H1 (cell line): ENCODE results near the gene DNAI1. TPM values are rescaled to one million over a fixed set of nuclear protein-coding genes. Genes with fewer than 3 reads are reported as not detected.

Experiments used
- CTCF ChIA-PET: fragments of 300-600 bp; sonication (Branson Sonifier 250); formaldehyde crosslinking; loops from one replicate; lab custom pipeline; 2021; ENCODE audit not compliant: partially characterized antibody; lab: Charles Lee
- POLR2A ChIA-PET: fragments of 300-600 bp; sonication (Branson Sonifier 250); formaldehyde crosslinking; loops from one replicate; lab custom pipeline; 2021; ENCODE audit warnings: inconsistent platforms; ENCODE audit not compliant: partially characterized antibody; lab: Charles Lee
- DNase-seq, 2 experiments: peaks; one replicate each; pipeline versions ENCODE4 v3.0.0 to v3.0.0-alpha.2; 2010 to 2022; ENCODE audit warnings: low spot score in 2 of 2, low read depth in 1 of 2, mixed read lengths in 1 of 2
- FAIRE-seq: peaks from 2 replicates; lab custom pipeline; 2011; peaks lifted over from hg19 to GRCh38; lab: Jason Lieb, UNC
- H2AFZ ChIP-seq: 2 replicates; pipeline ENCODE4 v1.8.1; 2012; ENCODE audit warnings: low read length, inconsistent platforms
- H2AK5ac ChIP-seq: 2 replicates; pipeline ENCODE4 v1.6.1; 2013; ENCODE audit warnings: low read depth, low read length
- H2BK120ac ChIP-seq: replicated peaks from 2 replicates; pipeline ENCODE3; 2013; ENCODE audit warnings: low read depth, low read length, inconsistent platforms
- H2BK12ac ChIP-seq: 2 replicates; pipeline ENCODE4 v1.6.1; 2013; ENCODE audit warnings: low read depth, low read length
- H2BK15ac ChIP-seq: 2 replicates; pipeline ENCODE4 v1.6.1; 2013; ENCODE audit warnings: low read length
- H2BK20ac ChIP-seq: 2 replicates; pipeline ENCODE4 v1.6.1; 2013; ENCODE audit warnings: low read length
- H2BK5ac ChIP-seq: 2 replicates; pipeline ENCODE4 v1.6.1; 2013; ENCODE audit warnings: low read depth, low read length
- H3K14ac ChIP-seq: 2 replicates; pipeline ENCODE4 v1.6.1; 2013; ENCODE audit warnings: inconsistent platforms; ENCODE audit not compliant: insufficient read length
- H3K18ac ChIP-seq: 2 replicates; pipeline ENCODE4 v1.6.1; 2013; ENCODE audit warnings: low read length; ENCODE audit errors: extremely low read depth
- H3K23ac ChIP-seq: 2 replicates; pipeline ENCODE4 v1.6.1; 2013; ENCODE audit warnings: inconsistent platforms; ENCODE audit not compliant: insufficient read length
- H3K23me2 ChIP-seq: 2 replicates; pipeline ENCODE4 v1.6.1; 2013; ENCODE audit warnings: low read depth, low read length
- H3K27ac ChIP-seq: 2 replicates; pipeline ENCODE4 v1.6.1; 2011; ENCODE audit warnings: low read depth, low read length, inconsistent platforms
- H3K27me3 ChIP-seq, 4 experiments: replicated peaks in 1 of 4; 1 replicate in 1 of 4; 2 replicates in 3 of 4; pipeline versions ENCODE4 v1.6.1 to v1.8.1; 2011 to 2013; ENCODE audit warnings: low read length in 3 of 4, mild to moderate bottlenecking in 3 of 4, inconsistent platforms in 2 of 4, mixed read lengths in 2 of 4, moderate library complexity in 1 of 4; ENCODE audit not compliant: control insufficient read depth in 3 of 4, insufficient read depth in 3 of 4; ENCODE audit errors: extremely low read depth in 1 of 4
- H3K36me3 ChIP-seq, 4 experiments: 2 replicates each; pipeline versions ENCODE4 v1.6.1 to v1.8.1; 2011 to 2013; ENCODE audit warnings: mild to moderate bottlenecking in 4 of 4, low read length in 3 of 4, moderate library complexity in 2 of 4, control low read depth in 1 of 4, inconsistent platforms in 1 of 4; ENCODE audit not compliant: insufficient read depth in 4 of 4, control insufficient read depth in 2 of 4
- H3K4ac ChIP-seq: replicated peaks from 2 replicates; pipeline ENCODE3; 2013; ENCODE audit warnings: low read length, low read depth, mixed read lengths, inconsistent platforms; ENCODE audit not compliant: insufficient read length
- H3K4me1 ChIP-seq, 4 experiments: replicated peaks in 1 of 4; 1 replicate in 1 of 4; 2 replicates in 3 of 4; pipeline versions ENCODE4 v1.6.1 to v1.8.1; 2011 to 2013; ENCODE audit warnings: low read length in 3 of 4, inconsistent platforms in 2 of 4, mixed read lengths in 1 of 4; ENCODE audit not compliant: insufficient read depth in 4 of 4, control insufficient read depth in 3 of 4
- H3K4me2 ChIP-seq, 2 experiments: 2 replicates each; pipeline versions ENCODE4 v1.6.1 to v1.8.1; 2011 to 2013; ENCODE audit warnings: low read depth in 2 of 2, low read length in 2 of 2, control low read depth in 1 of 2, inconsistent platforms in 1 of 2, mild to moderate bottlenecking in 1 of 2; ENCODE audit not compliant: insufficient read depth in 1 of 2
- H3K4me3 ChIP-seq, 4 experiments: fragments of 200-600, 300-600 bp in 1 of 4; sonication (generic), shearing (Covaris generic), sonication (Bioruptor Twin) in 1 of 4; 2 replicates each; pipeline versions ENCODE4 v1.5.1 to v1.8.1; 2011 to 2016; ENCODE audit warnings: low read length in 4 of 4, low read depth in 3 of 4, control low read depth in 2 of 4, inconsistent platforms in 2 of 4, mild to moderate bottlenecking in 2 of 4, mixed read lengths in 1 of 4, moderate library complexity in 1 of 4; ENCODE audit not compliant: insufficient read depth in 2 of 4; ENCODE audit errors: extremely low read depth in 1 of 4
- H3K56ac ChIP-seq: replicated peaks from 2 replicates; pipeline ENCODE3; 2013; ENCODE audit warnings: low read depth, mild to moderate bottlenecking, mixed read lengths, low read length, inconsistent platforms; ENCODE audit not compliant: insufficient read length
- H3K79me1 ChIP-seq: 2 replicates; pipeline ENCODE4 v1.6.1; 2013; ENCODE audit warnings: low read depth, low read length, control low read depth
- H3K79me2 ChIP-seq, 2 experiments: 2 replicates each; pipeline versions ENCODE4 v1.6.1 to v1.8.1; 2012 to 2013; ENCODE audit warnings: low read length in 2 of 2, mild to moderate bottlenecking in 2 of 2, inconsistent platforms in 1 of 2; ENCODE audit not compliant: insufficient read depth in 2 of 2, control insufficient read depth in 1 of 2
- H3K9ac ChIP-seq, 4 experiments: replicated peaks in 1 of 4; 1 replicate in 1 of 4; 2 replicates in 3 of 4; pipeline versions ENCODE4 v1.6.1 to v1.8.1; 2011 to 2013; ENCODE audit warnings: low read depth in 3 of 4, low read length in 3 of 4, control low read depth in 2 of 4, mild to moderate bottlenecking in 2 of 4, moderate library complexity in 2 of 4, inconsistent platforms in 1 of 4; ENCODE audit errors: extremely low read depth in 1 of 4
- H3K9me3 ChIP-seq, 2 experiments: 2 replicates each; pipeline versions ENCODE4 v1.6.1 to v1.8.1; 2012 to 2013; ENCODE audit warnings: mild to moderate bottlenecking in 2 of 2, moderate library complexity in 2 of 2, control low read depth in 1 of 2, inconsistent platforms in 1 of 2, low read depth in 1 of 2, low read length in 1 of 2, mixed read lengths in 1 of 2; ENCODE audit not compliant: insufficient read depth in 2 of 2
- H4K20me1 ChIP-seq, 2 experiments: replicated peaks in 1 of 2; 2 replicates each; pipeline versions ENCODE3 to v1.8.1; 2011 to 2013; ENCODE audit warnings: inconsistent platforms in 2 of 2, low read length in 2 of 2, mild to moderate bottlenecking in 1 of 2; ENCODE audit not compliant: insufficient read depth in 2 of 2, control insufficient read depth in 1 of 2
- H4K5ac ChIP-seq: 2 replicates; pipeline ENCODE4 v1.6.1; 2013; ENCODE audit warnings: low read length, low read depth, mixed read lengths, inconsistent platforms; ENCODE audit not compliant: insufficient read length
- H4K8ac ChIP-seq: 2 replicates; pipeline ENCODE4 v1.8.0; 2013; ENCODE audit warnings: mild to moderate bottlenecking, moderate library complexity, low read length, inconsistent platforms; ENCODE audit not compliant: insufficient read depth; ENCODE audit errors: extremely low read depth
- H4K91ac ChIP-seq: replicated peaks from 2 replicates; pipeline ENCODE3; 2013; ENCODE audit warnings: low read length, mixed read lengths, inconsistent platforms; ENCODE audit not compliant: insufficient read length
- WGBS, 2 experiments: shearing (Covaris generic) in 1 of 2; methylation state at CpG; one replicate each; pipeline versions ENCODE4 v1.1.6 to v1.1.7; 2013 to 2015; ENCODE audit warnings: low lambda C conversion rate in 2 of 2, mixed read lengths in 2 of 2, inconsistent platforms in 1 of 2, low coverage in 1 of 2, missing lambda C conversion rate in 1 of 2; ENCODE audit not compliant: insufficient replicate concordance in 2 of 2, insufficient coverage in 1 of 2, insufficient read length in 1 of 2; ENCODE audit errors: extremely low coverage in 1 of 2, missing lambda C conversion rate in 1 of 2; 5-methylcytosine and 5-hydroxymethylcytosine counted together
- polyA plus RNA-seq, 7 experiments: library from polyadenylated mRNA; depleted of rRNA in 3 of 7; stranded (reverse) in 5 of 7; unstranded in 2 of 7; fragments of >200 nt in 5 of 7; fragments of 200-250 nt in 2 of 7; gene quantifications; 1 replicate in 5 of 7; 2 replicates in 1 of 7; 4 replicates in 1 of 7; pipeline versions ENCODE4 v1.2.1 to v1.2.3, GENCODE V29; 2011 to 2013; ENCODE audit warnings: missing spikeins in 2 of 7, mixed read lengths in 2 of 7
- total RNA-seq: library from RNA; stranded (reverse); fragmentation: NEBNext Ultra II Directional; extraction: Animal tissue kit (Norgen Biotek cat#: 25700); gene quantifications from 2 replicates; pipeline ENCODE4 v1.2.1, GENCODE V29; 2021

Gene DNAI1
- total and polyA plus RNA-seq, 2 of the 8 experiments (the other 6 are each of a cell fraction or from before 2014, with no cell fraction given), result 0.37 to 0.54 TPM

DNA sequence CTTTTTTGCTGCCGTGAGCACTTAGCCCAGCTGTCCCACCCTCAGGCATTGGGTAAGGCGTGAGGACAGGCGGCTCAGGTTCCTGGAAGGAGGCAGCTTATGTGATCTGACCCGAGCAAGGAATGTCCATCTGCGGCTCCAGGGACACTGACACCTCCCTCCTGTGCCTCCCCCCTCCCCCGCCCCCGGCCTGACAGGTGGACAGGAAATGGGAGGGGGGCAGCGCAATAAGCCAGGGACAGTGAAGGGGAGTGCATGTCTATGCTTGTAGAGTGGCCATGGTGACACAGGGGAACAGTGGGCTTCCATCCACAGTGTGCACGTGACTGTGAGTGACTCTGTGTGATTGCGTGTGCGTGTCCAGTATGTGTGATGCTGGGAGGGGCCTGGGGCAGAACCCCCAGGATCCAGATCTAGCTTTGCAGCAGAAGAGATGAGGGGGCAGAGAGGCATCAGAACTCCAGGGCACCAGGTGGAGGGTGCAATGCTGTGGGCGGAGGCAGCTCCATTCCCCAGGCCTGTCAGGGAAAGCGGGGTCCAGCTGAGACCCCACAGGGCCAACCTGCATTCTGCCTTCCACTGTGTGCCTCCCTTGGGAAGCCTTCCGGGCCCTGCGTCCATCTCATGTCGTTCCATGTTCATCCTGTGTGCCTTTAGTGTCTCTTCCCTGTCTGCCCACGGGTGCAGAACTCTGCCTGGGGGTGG is 100.5 kb downstream of the DNAI1 start:
- CTCF ChIA-PET, result interaction anchor here (0.6 to 11.9 kb wide), 14 partner anchors 11 to 155 kb away, joined by 3 to 241 read pairs (median 6); no protein-coding TSS in a partner anchor
- H2BK5ac ChIP-seq, result peak overlapping the region; percentile 36; the same call in 1 of the 2 replicates
- 0 out of 4 replicates have a peak, but pooled peaks cover 0 to 3% of the 10 kb centered on the region in 2 experiments for H3K9me3 ChIP-seq
- no peaks in the 10 kb centered on the region for H4K20me1 ChIP-seq
- no peak overlapping the region for H2BK120ac ChIP-seq
- no peak overlapping the region for H4K91ac ChIP-seq
- 0 out of 2 replicates have a peak overlapping the region, but pooled peaks have one; percentile 31 for H2BK15ac ChIP-seq
- no peak overlapping the region; the same call in 1 of the 2 replicates for H2AK5ac ChIP-seq
- no peaks in the 10 kb centered on the region for H3K23me2 ChIP-seq
- no peaks in the 10 kb centered on the region for H3K79me2 ChIP-seq
- no peak for DNase-seq
- no peak overlapping the region for H3K56ac ChIP-seq
- peaks cover 10 to 29% (median 22%) of the 10 kb centered on the region in 4 experiments for H3K4me1 ChIP-seq
- no peaks in the 10 kb centered on the region for H3K36me3 ChIP-seq
- WGBS, 2 experiments, result 73% methylated on average over 15 of the region's 17 CpGs; no CpG with 5 or more reads in 1 of the 2 experiments
- no peak overlapping the region for H3K4ac ChIP-seq
- H3K27ac ChIP-seq, result no peak overlapping the region
- peak overlapping the region; percentile 68; the same call in 1 of the 2 replicates for H2BK12ac ChIP-seq
- no peak overlapping the region for H3K23ac ChIP-seq
- no peak overlapping the region for H3K14ac ChIP-seq
- H4K5ac ChIP-seq, result no peak overlapping the region
- 0 out of 2 replicates have a peak overlapping the region, but pooled peaks have one; percentile 43 for H3K18ac ChIP-seq
- H3K9ac ChIP-seq, result no peak overlapping the region
- H2AFZ ChIP-seq, result no peak overlapping the region
- no peak overlapping the region for H2BK20ac ChIP-seq
- no peak for FAIRE-seq
- 0 out of 2 replicates have a peak, but pooled peaks cover 2% of the 10 kb centered on the region for H3K79me1 ChIP-seq
- POLR2A ChIA-PET, result interaction anchor here (0.6 to 1.9 kb wide), 5 partner anchors 11 to 44 kb away, joined by 3 to 5 read pairs (median 3); no protein-coding TSS in a partner anchor
- H3K4me2 ChIP-seq, result no peak overlapping the region; a peak in 1 of 4 replicates
- no peak overlapping the region for H3K4me3 ChIP-seq
- H3K27me3 ChIP-seq, result no peaks in the 10 kb centered on the region; a peak in 3 of 7 replicates
- 0 out of 2 replicates have a peak overlapping the region, but pooled peaks have one; percentile 6 for H4K8ac ChIP-seq
